Measurements from ENCODE around the gene SPAG9.

The SPAG9 gene

GRCh38 chr17:51017270-51017669, 103.4 kb downstream of the SPAG9 start:
- H3K4me1 ChIP-seq (ENCODE audit: insufficient read depth, poor library complexity, severe bottlenecking), result no peaks in the 10 kb centered on the region
- DNase-seq (ENCODE audit: low spot score) (no peak), ATAC-seq (ENCODE audit: low read depth) (no peak)
- H3K27me3 ChIP-seq (ENCODE audit: insufficient read depth, poor library complexity, severe bottlenecking), result no peaks in the 10 kb centered on the region
- H3K27ac ChIP-seq (ENCODE audit: poor library complexity, severe bottlenecking), result no peak overlapping the region
- no peak overlapping the region for H3K4me3 ChIP-seq (ENCODE audit: severe bottlenecking)
- peaks cover 68% of the 10 kb centered on the region for H3K36me3 ChIP-seq (ENCODE audit: low read depth)
- H3K9me3 ChIP-seq (ENCODE audit: severe bottlenecking), result no peaks in the 10 kb centered on the region
- no peak for TF ChIP-seq CTCF (IDR thresholded peaks at IDR 0.05; ENCODE audit: poor library complexity, severe bottlenecking)

GRCh38 chr17:51016099-51016498, 104.6 kb downstream of the SPAG9 start:
- H3K4me1 ChIP-seq (ENCODE audit: insufficient read depth, poor library complexity, severe bottlenecking), result no peaks in the 10 kb centered on the region
- H3K9me3 ChIP-seq (ENCODE audit: severe bottlenecking), result no peaks in the 10 kb centered on the region
- no peak overlapping the region for H3K27ac ChIP-seq (ENCODE audit: poor library complexity, severe bottlenecking)
- TF ChIP-seq CTCF (IDR thresholded peaks at IDR 0.05; ENCODE audit: poor library complexity, severe bottlenecking), result no peak
- no peak for ATAC-seq (ENCODE audit: low read depth)
- H3K4me3 ChIP-seq (ENCODE audit: severe bottlenecking), result no peak overlapping the region
- no peak for DNase-seq (ENCODE audit: low spot score)
- peaks cover 70% of the 10 kb centered on the region for H3K36me3 ChIP-seq (ENCODE audit: low read depth)
- H3K27me3 ChIP-seq (ENCODE audit: insufficient read depth, poor library complexity, severe bottlenecking), result no peaks in the 10 kb centered on the region

GRCh38 chr17:51015145-51015558, 105.5 kb downstream of the SPAG9 start:
- Histone ChIP-seq H3K36me3 (ENCODE audit: low read depth) (peaks cover 60% of the 10 kb centered on the region), H3K27ac (ENCODE audit: poor library complexity, severe bottlenecking) (no peak overlapping the region), H3K4me3 (ENCODE audit: severe bottlenecking) (no peak overlapping the region), H3K9me3 (ENCODE audit: severe bottlenecking) (no peaks in the 10 kb centered on the region), H3K4me1 (ENCODE audit: insufficient read depth, poor library complexity, severe bottlenecking) (no peaks in the 10 kb centered on the region), H3K27me3 (ENCODE audit: insufficient read depth, poor library complexity, severe bottlenecking) (no peaks in the 10 kb centered on the region)
- DNase-seq (ENCODE audit: low spot score) (no peak), ATAC-seq (ENCODE audit: low read depth) (no peak)
- no peak for TF ChIP-seq CTCF (IDR thresholded peaks at IDR 0.05; ENCODE audit: poor library complexity, severe bottlenecking)

GRCh38 chr17:51014129-51014528, 106.5 kb downstream of the SPAG9 start:
- no peak for ATAC-seq (ENCODE audit: low read depth)
- no peak for DNase-seq (ENCODE audit: low spot score)
- H3K4me3 ChIP-seq (ENCODE audit: severe bottlenecking), result no peak overlapping the region
- peaks cover 55% of the 10 kb centered on the region for H3K36me3 ChIP-seq (ENCODE audit: low read depth)
- no peaks in the 10 kb centered on the region for H3K9me3 ChIP-seq (ENCODE audit: severe bottlenecking)
- no peaks in the 10 kb centered on the region for H3K4me1 ChIP-seq (ENCODE audit: insufficient read depth, poor library complexity, severe bottlenecking)
- H3K27ac ChIP-seq (ENCODE audit: poor library complexity, severe bottlenecking), result no peak overlapping the region
- no peak for TF ChIP-seq CTCF (IDR thresholded peaks at IDR 0.05; ENCODE audit: poor library complexity, severe bottlenecking)
- no peaks in the 10 kb centered on the region for H3K27me3 ChIP-seq (ENCODE audit: insufficient read depth, poor library complexity, severe bottlenecking)

- ATAC-seq (ENCODE audit: low read depth) (no peak), DNase-seq (ENCODE audit: low spot score) (no peak)
- Histone ChIP-seq H3K9me3 (ENCODE audit: severe bottlenecking) (no peaks in the 10 kb centered on the region), H3K27me3 (ENCODE audit: insufficient read depth, poor library complexity, severe bottlenecking) (no peaks in the 10 kb centered on the region), H3K36me3 (ENCODE audit: low read depth) (peaks cover 54% of the 10 kb centered on the region), H3K4me3 (ENCODE audit: severe bottlenecking) (no peak overlapping the region), H3K27ac (ENCODE audit: poor library complexity, severe bottlenecking) (no peak overlapping the region), H3K4me1 (ENCODE audit: insufficient read depth, poor library complexity, severe bottlenecking) (no peaks in the 10 kb centered on the region)
- TF ChIP-seq CTCF (IDR thresholded peaks at IDR 0.05; ENCODE audit: poor library complexity, severe bottlenecking), result no peak
These were observed 107.3 kb downstream of the SPAG9 start for GRCh38 chr17:51013322-51013721.
